Prostate gland (tissue), 2 donors: Measurements from ENCODE around the gene HDAC4. TPM values are rescaled to one million over a fixed set of nuclear protein-coding genes. Genes with fewer than 3 reads are reported as not detected.

Experiments used
- DNase-seq: peaks from one replicate; pipeline ENCODE4 v3.0.0-alpha.2; 2019; ENCODE audit warnings: low spot score
- H3K27ac ChIP-seq, 2 donors: fragments of 200-600 bp; sonication (generic); 2 replicates each; pipeline ENCODE4 v1.5.1; 2017 to 2019
- H3K27me3 ChIP-seq: fragments of 200-600 bp; sonication (generic); replicated peaks from 2 replicates; pipeline ENCODE4 v1.5.1; 2019; ENCODE audit not compliant: insufficient read depth
- H3K36me3 ChIP-seq, 2 donors: fragments of 200-600 bp; sonication (generic); 1 replicate in 1 of 2; 2 replicates in 1 of 2; pipeline versions ENCODE4 v1.5.1 to v1.8.1; 2017 to 2019
- H3K4me1 ChIP-seq: fragments of 200-600 bp; sonication (generic); replicated peaks from 2 replicates; pipeline ENCODE4 v1.5.1; 2019
- H3K4me3 ChIP-seq, 2 donors: fragments of 200-600 bp; sonication (generic); 2 replicates each; pipeline ENCODE4 v1.5.1; 2017 to 2019
- H3K9me3 ChIP-seq: fragments of 200-600 bp; sonication (generic); 2 replicates; pipeline ENCODE4 v1.5.1; 2017
- CTCF ChIP-seq, 4 experiments: fragments of 200-600 bp in 2 of 4; fragments of 450-650 bp in 2 of 4; sonication (generic) in 2 of 4; IDR thresholded peaks; 1 replicate in 3 of 4; 2 replicates in 1 of 4; pipeline ENCODE4 v1.5.1; 2016 to 2019; ENCODE audit warnings: antibody characterized with exemption in 4 of 4, mild to moderate bottlenecking in 2 of 4, moderate library complexity in 2 of 4
- POLR2A ChIP-seq: fragments of 450-650 bp; IDR thresholded peaks from one replicate; pipeline ENCODE4 v1.6.1; 2016; ENCODE audit warnings: antibody characterized with exemption, mild to moderate bottlenecking
- POLR2AphosphoS5 ChIP-seq: sonication (generic); formaldehyde crosslinking; IDR thresholded peaks from one replicate; pipeline ENCODE4 v1.6.1; 2017; ENCODE audit warnings: antibody characterized with exemption
- WGBS: methylation state at CpG from one replicate; pipeline ENCODE4 v1.1.5; 2018; 5-methylcytosine and 5-hydroxymethylcytosine counted together
- intact Hi-C: fragments of 100-400 bp; cut with DNase I; formaldehyde crosslinking; loops from one replicate; pipeline ENCODE4 v1.14.2; 2022
- total RNA-seq, 2 donors: library from RNA; depleted of rRNA; stranded (reverse); fragments of >200 nt; gene quantifications; one replicate each; pipeline ENCODE4 v1.1.0, GENCODE V29; 2016

The HDAC4 gene
- total RNA-seq, 2 donors from 2014 or later = 41.8 to 44.2 TPM

GRCh38 chr2:239341840-239342239 lies 59.0 kb downstream of the HDAC4 start:
- Histone ChIP-seq H3K27me3 (no peaks in the 10 kb centered on the region), H3K4me1 (peaks cover 13% of the 10 kb centered on the region), H3K27ac (no peak overlapping the region), H3K36me3 (no peaks in the 10 kb centered on the region), H3K4me3 (no peak overlapping the region), H3K9me3 (no peaks in the 10 kb centered on the region)
- intact Hi-C loops = no loop called here
- TF ChIP-seq CTCF (IDR thresholded peaks at IDR 0.05) (no peak), POLR2AphosphoS5 (no peak), POLR2A (no peak)
- WGBS = 88% methylated on average over 2 of the region's 2 CpGs
- DNase-seq = no peak

- WGBS = 52% methylated on average over 8 of the region's 8 CpGs
- no peak for TF ChIP-seq CTCF (IDR thresholded peaks at IDR 0.05)
- TF ChIP-seq POLR2A = no peak
- no peak for TF ChIP-seq POLR2AphosphoS5
- Histone ChIP-seq H3K9me3 (no peaks in the 10 kb centered on the region), H3K4me3 (no peak overlapping the region), H3K27me3 (no peaks in the 10 kb centered on the region), H3K27ac (no peak overlapping the region), H3K36me3 (no peaks in the 10 kb centered on the region), H3K4me1 (peaks cover 11% of the 10 kb centered on the region)
- intact Hi-C loops = no loop called here
- DNase-seq = no peak
Measured at GRCh38 chr2:239341146-239341732, 59.6 kb downstream of the HDAC4 start.

GRCh38 chr2:239339726-239340601 lies 60.9 kb downstream of the HDAC4 start:
- DNase-seq = no peak
- intact Hi-C loops = no loop called here
- H3K27ac ChIP-seq = no peak overlapping the region

GRCh38 chr2:239339241-239339640 lies 61.6 kb downstream of the HDAC4 start:
- WGBS = 85% methylated on average over 6 of the region's 6 CpGs
- intact Hi-C loops = no loop called here
- Histone ChIP-seq H3K4me1 (peaks cover 11% of the 10 kb centered on the region), H3K27me3 (no peaks in the 10 kb centered on the region), H3K36me3 (no peaks in the 10 kb centered on the region), H3K4me3 (no peak overlapping the region), H3K9me3 (no peaks in the 10 kb centered on the region), H3K27ac (no peak overlapping the region)
- no peak for DNase-seq
- no peak for TF ChIP-seq CTCF (IDR thresholded peaks at IDR 0.05)
- TF ChIP-seq POLR2AphosphoS5 = no peak
- TF ChIP-seq POLR2A = no peak

More at GRCh38 chr2:239339726-239340601, 60.9 kb downstream of the HDAC4 start:
- Histone ChIP-seq H3K9me3 (no peaks in the 10 kb centered on the region), H3K4me3 (no peak overlapping the region), H3K36me3 (no peaks in the 10 kb centered on the region), H3K4me1 (peaks cover 11% of the 10 kb centered on the region), H3K27me3 (no peaks in the 10 kb centered on the region)
- 88% methylated on average over 7 of the region's 7 CpGs for WGBS
- no peak for TF ChIP-seq POLR2AphosphoS5
- no peak for TF ChIP-seq CTCF (IDR thresholded peaks at IDR 0.05)
- TF ChIP-seq POLR2A = no peak
